ENCODE data around the gene ATP2B2.

The ATP2B2 gene

GRCh38 chr3:10471054-10471688 is 34.2 kb downstream of the ATP2B2 start:
- Histone ChIP-seq H3K4me2 (no peak overlapping the region), H2AFZ (ENCODE audit: low read depth) (no peak overlapping the region), H3K4me1 (ENCODE audit: low read depth, poor library complexity, severe bottlenecking) (no peaks in the 10 kb centered on the region), H3K79me2 (ENCODE audit: insufficient read depth, low read depth) (no peaks in the 10 kb centered on the region), H3K4me3 (IDR thresholded peaks at IDR 0.05; ENCODE audit: insufficient read depth, low read depth, low read length) (no peak overlapping the region), H3K9ac (no peak overlapping the region), H3K27ac (no peak overlapping the region), H3K27me3 (ENCODE audit: insufficient read depth, low read depth) (no peaks in the 10 kb centered on the region), H4K20me1 (ENCODE audit: insufficient read depth) (no peaks in the 10 kb centered on the region), H3K36me3 (ENCODE audit: insufficient read depth) (no peaks in the 10 kb centered on the region)
- no peak for TF ChIP-seq CTCF (conservative IDR thresholded peaks at IDR 0.05; ENCODE audit: low read depth, low read length)

GRCh38 chr3:10470120-10471053 is 35.0 kb downstream of the ATP2B2 start:
- H3K79me2 ChIP-seq (ENCODE audit: insufficient read depth, low read depth) = no peaks in the 10 kb centered on the region
- H3K27ac ChIP-seq = no peak overlapping the region
- no peaks in the 10 kb centered on the region for H3K27me3 ChIP-seq (ENCODE audit: insufficient read depth, low read depth)
- H3K4me1 ChIP-seq (ENCODE audit: low read depth, poor library complexity, severe bottlenecking) = no peaks in the 10 kb centered on the region
- H3K36me3 ChIP-seq (ENCODE audit: insufficient read depth) = no peaks in the 10 kb centered on the region
- no peak overlapping the region for H3K4me2 ChIP-seq
- H3K4me3 ChIP-seq (IDR thresholded peaks at IDR 0.05; ENCODE audit: insufficient read depth, low read depth, low read length) = no peak overlapping the region
- TF ChIP-seq CTCF (conservative IDR thresholded peaks at IDR 0.05; ENCODE audit: low read depth, low read length) = no peak
- no peaks in the 10 kb centered on the region for H4K20me1 ChIP-seq (ENCODE audit: insufficient read depth)
- no peak overlapping the region for H3K9ac ChIP-seq
- H2AFZ ChIP-seq (ENCODE audit: low read depth) = no peak overlapping the region

GRCh38 chr3:10469441-10470119 is 35.8 kb downstream of the ATP2B2 start:
- no peak overlapping the region for H3K4me3 ChIP-seq (IDR thresholded peaks at IDR 0.05; ENCODE audit: insufficient read depth, low read depth, low read length)
- no peaks in the 10 kb centered on the region for H3K4me1 ChIP-seq (ENCODE audit: low read depth, poor library complexity, severe bottlenecking)
- H3K79me2 ChIP-seq (ENCODE audit: insufficient read depth, low read depth) = no peaks in the 10 kb centered on the region
- no peak for TF ChIP-seq CTCF (conservative IDR thresholded peaks at IDR 0.05; ENCODE audit: low read depth, low read length)
- H2AFZ ChIP-seq (ENCODE audit: low read depth) = no peak overlapping the region
- H3K36me3 ChIP-seq (ENCODE audit: insufficient read depth) = no peaks in the 10 kb centered on the region
- H4K20me1 ChIP-seq (ENCODE audit: insufficient read depth) = no peaks in the 10 kb centered on the region
- H3K27ac ChIP-seq = no peak overlapping the region
- no peaks in the 10 kb centered on the region for H3K27me3 ChIP-seq (ENCODE audit: insufficient read depth, low read depth)
- no peak overlapping the region for H3K4me2 ChIP-seq
- no peak overlapping the region for H3K9ac ChIP-seq

- Histone ChIP-seq H3K9ac (no peak overlapping the region), H3K4me1 (ENCODE audit: low read depth, poor library complexity, severe bottlenecking) (no peaks in the 10 kb centered on the region), H3K36me3 (ENCODE audit: insufficient read depth) (no peaks in the 10 kb centered on the region), H3K4me2 (no peak overlapping the region), H3K27me3 (ENCODE audit: insufficient read depth, low read depth) (no peaks in the 10 kb centered on the region), H3K27ac (no peak overlapping the region), H3K79me2 (ENCODE audit: insufficient read depth, low read depth) (no peaks in the 10 kb centered on the region), H2AFZ (ENCODE audit: low read depth) (no peak overlapping the region), H3K4me3 (IDR thresholded peaks at IDR 0.05; ENCODE audit: insufficient read depth, low read depth, low read length) (no peak overlapping the region), H4K20me1 (ENCODE audit: insufficient read depth) (no peaks in the 10 kb centered on the region)
- TF ChIP-seq CTCF (conservative IDR thresholded peaks at IDR 0.05; ENCODE audit: low read depth, low read length) = no peak
Measured at GRCh38 chr3:10468613-10469354, 36.6 kb downstream of the ATP2B2 start.
